Limb (tissue), 2 donors: ENCODE data around the gene TMEM95.
"Not testable (repeated sequence)": the region's sequence is repeated elsewhere in the genome, so short reads cannot be mapped to it uniquely, and the experiment has no call there.

Experiments
- DNase-seq, 2 donors: peaks; one replicate each; pipeline ENCODE4 v3.0.0-alpha.2; 2016; ENCODE audit errors: extremely low spot score in 2 of 2

TMEM95 gene

GRCh38 chr17:7323731-7324437 lies 31.1 kb upstream of the TMEM95 start:
- peak in 1 of 2 donors; percentile 77 for DNase-seq

- no peak for DNase-seq
Measured at GRCh38 chr17:7324438-7324779, 30.5 kb upstream of the TMEM95 start.

DNA sequence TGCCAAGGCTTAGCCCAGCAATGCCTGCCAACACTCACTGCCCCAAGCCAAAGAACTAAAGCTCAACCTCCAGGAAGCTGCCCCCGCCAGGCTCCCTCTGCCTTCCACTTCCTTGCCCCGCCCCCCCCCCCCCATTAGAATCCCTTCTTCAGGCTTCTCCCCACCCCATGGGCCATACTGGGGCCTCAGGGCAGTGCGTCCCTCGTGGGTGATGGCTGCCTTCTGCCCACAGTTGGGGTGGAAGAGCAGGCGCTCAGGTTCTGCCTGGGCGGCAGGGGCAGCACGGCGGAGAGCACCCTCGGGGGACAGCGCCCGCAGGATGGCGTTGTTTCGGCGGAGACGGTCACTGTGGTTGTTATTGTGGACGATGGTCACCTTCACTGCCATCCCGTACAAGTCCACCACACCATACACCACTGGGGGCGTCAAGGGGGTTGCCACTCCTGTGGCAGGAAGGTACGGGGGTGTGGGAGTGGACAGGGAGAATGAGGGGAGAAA lies 29.9 kb upstream of the TMEM95 start:
- DNase-seq, result no peak

GRCh38 chr17:7326186-7326585 lies 28.8 kb upstream of the TMEM95 start:
- no peak for DNase-seq

DNA sequence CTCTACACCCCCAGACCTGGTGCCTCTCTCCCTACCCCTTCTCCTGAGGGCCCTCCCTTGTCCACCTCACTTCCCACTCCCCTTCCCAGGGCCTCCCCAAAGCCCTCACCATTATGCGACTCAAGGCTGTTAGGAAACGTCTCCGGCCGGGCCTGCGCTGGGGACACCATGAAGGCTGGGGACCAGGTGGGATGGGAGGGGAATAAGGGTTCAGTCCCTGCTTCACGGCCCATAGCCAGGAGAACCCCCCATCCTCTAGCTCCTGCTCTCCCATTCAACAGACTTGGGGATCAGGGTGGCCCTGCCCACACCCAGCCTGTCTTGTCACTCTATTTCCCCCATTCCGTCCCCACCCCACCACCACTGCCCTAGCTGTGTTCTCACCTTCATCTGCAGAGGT lies 27.9 kb upstream of the TMEM95 start:
- no peak for DNase-seq

GRCh38 chr17:7327501-7327900 lies 27.5 kb upstream of the TMEM95 start:
- DNase-seq, result no peak

DNA sequence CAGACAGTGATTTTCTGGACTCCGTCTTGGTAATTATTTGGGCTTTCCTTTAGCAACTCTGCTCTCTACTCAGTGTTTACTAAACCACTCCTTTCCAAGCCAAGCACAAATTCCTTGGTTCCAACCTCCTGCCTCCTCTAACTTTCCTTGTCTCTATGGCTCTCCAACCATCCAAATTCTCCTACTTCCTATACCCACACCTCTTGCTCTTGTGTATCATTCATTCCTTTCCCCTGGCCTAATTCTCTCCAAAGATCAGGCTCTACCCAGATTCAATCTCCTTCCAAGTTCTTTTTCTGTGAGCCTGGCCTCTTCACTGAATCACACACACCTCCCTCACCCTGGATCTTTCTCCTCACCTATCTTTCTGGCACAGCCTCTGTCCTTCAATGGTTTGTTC lies 26.9 kb upstream of the TMEM95 start:
- DNase-seq, result no peak

GRCh38 chr17:7328840-7329373 lies 26.0 kb upstream of the TMEM95 start, which contains the start of gene NEURL4:
NEURL4 (minus strand) TSS chr17:7329335; CDS start chr17:7329312, 23 bp downstream.
- DNase-seq, result peak in 1 of 2 donors; percentile 9

GRCh38 chr17:7329374-7329996 lies 25.5 kb upstream of the TMEM95 start:
- peak; percentile 98 for DNase-seq

DNA sequence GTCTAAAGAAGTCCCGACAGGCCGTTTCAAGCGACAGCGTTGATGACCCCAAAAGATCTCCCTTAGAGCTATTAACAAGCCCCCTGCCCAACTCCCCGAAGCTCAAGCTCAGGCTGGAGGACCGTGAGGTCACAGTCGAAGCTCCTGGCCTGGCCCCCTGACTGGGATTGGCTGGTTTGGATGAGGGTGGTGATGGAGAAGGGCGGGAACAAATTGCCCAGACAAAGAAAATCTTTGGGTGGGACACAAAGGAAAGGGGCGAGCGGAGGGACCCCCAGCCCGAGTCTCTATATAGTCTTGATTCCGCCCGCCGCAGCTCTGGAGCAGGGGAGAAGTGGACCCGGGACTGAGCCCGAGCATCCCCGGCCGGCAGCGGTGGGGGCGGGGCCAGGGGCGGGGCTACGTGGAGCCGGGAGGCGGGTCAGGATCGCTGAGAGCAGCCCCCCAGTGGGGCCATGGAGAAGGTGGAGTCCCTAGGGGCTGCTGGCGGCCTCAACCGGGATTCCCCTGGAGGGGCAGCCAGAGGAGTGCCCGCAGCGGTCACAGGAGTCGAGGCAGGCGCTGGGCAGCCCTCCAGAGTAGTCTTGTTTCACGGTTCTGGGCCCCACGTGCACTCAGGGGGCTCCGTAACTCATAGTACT lies 24.8 kb upstream of the TMEM95 start:
- DNase-seq, result peak; percentile 84 to 89

GRCh38 chr17:7330638-7331015 lies 24.3 kb upstream of the TMEM95 start:
- no peak for DNase-seq

- DNase-seq, result no peak
Measured at GRCh38 chr17:7332111-7332510, 22.8 kb upstream of the TMEM95 start.

- DNase-seq, result not testable (repeated sequence)
Measured at GRCh38 chr17:7332600-7333069, 22.3 kb upstream of the TMEM95 start.

- no peak for DNase-seq
Measured at GRCh38 chr17:7334938-7335538, 19.9 kb upstream of the TMEM95 start.

GRCh38 chr17:7335765-7336164 lies 19.2 kb upstream of the TMEM95 start:
- not testable (repeated sequence) for DNase-seq

GRCh38 chr17:7336240-7337175 lies 18.4 kb upstream of the TMEM95 start, which contains the start of gene ACAP1:
ACAP1 (plus strand) TSS chr17:7336529; CDS start chr17:7336735, 206 bp downstream.
- no peak for DNase-seq

- not testable (repeated sequence) for DNase-seq
Measured at GRCh38 chr17:7337600-7337999, 17.4 kb upstream of the TMEM95 start.

DNA sequence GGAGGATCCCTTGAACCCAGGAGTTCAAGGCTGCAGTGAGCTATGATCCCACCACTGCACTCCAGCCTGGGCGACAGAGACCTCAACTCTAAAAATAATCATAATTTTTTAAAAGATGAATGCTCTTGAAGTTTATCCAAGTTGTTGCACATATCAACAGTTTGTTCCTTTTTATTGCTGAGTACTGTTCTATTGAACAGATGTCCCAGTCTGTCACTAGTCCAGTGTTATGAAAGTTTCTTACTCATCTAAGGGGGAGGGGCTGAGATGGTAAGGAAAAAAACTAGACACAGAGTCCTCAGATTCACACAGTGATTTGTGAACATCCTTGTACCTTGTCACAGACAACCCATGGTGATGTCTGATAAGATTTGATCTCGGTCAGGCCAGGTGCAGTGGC lies 14.8 kb upstream of the TMEM95 start:
- DNase-seq, result no peak

GRCh38 chr17:7341842-7342241 lies 13.1 kb upstream of the TMEM95 start:
- DNase-seq, result no peak

DNA sequence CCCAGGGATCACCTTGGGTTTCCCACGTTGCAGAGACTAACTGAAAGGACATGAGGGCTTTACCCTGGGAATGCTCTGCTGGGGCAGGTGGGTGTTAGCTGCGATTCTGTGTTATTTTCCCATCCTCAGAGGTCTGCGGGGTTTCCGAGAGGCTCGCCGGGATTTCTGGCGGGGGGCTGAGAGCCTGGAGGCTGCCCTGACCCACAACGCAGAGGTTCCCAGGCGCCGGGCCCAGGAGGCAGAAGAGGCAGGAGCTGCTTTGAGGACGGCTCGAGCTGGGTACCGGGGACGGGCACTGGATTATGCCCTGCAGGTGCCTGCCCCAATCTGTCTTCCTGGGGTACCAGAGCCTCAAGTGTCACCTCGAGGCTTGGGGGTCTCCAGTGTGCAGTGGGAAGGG lies 11.7 kb upstream of the TMEM95 start:
- DNase-seq, result no peak
